Neural progenitor cell (in vitro differentiated cells): ENCODE measurements around the gene MTF2. TPM values are rescaled to one million over a fixed set of nuclear protein-coding genes. Genes with fewer than 3 reads are reported as not detected.

Source experiments
- DNase-seq: peaks from one replicate; pipeline ENCODE4 v3.0.0-alpha.2; 2016; ENCODE audit warnings: low spot score
- H2AFZ ChIP-seq: fragments of 200-600 bp; sonication (generic); replicated peaks from 2 replicates; pipeline ENCODE4 v1.6.1; 2016; ENCODE audit warnings: antibody characterized with exemption
- H3F3A ChIP-seq: fragments of 200-600 bp; sonication (generic); 2 replicates; pipeline ENCODE4 v1.6.1; 2016; ENCODE audit warnings: antibody characterized with exemption, low read depth
- H3K27ac ChIP-seq: fragments of 200-600 bp; sonication (generic); 2 replicates; pipeline ENCODE4 v1.5.1; 2016; ENCODE audit warnings: mild to moderate bottlenecking
- H3K27me3 ChIP-seq: fragments of 200-600 bp; sonication (generic); 2 replicates; pipeline ENCODE4 v1.6.1; 2016; ENCODE audit warnings: mild to moderate bottlenecking, moderate library complexity
- H3K36me3 ChIP-seq: fragments of 200-600 bp; sonication (generic); 2 replicates; pipeline ENCODE4 v1.5.1; 2016
- H3K4me1 ChIP-seq: fragments of 200-600 bp; sonication (generic); 2 replicates; pipeline ENCODE4 v1.6.1; 2016; ENCODE audit warnings: mixed run types
- H3K4me2 ChIP-seq: fragments of 200-600 bp; sonication (generic); 2 replicates; pipeline ENCODE4 v1.6.1; 2016
- H3K4me3 ChIP-seq: fragments of 200-600 bp; sonication (generic); 2 replicates; pipeline ENCODE4 v1.5.1; 2016
- H3K79me2 ChIP-seq: fragments of 200-600 bp; sonication (generic); 2 replicates; pipeline ENCODE4 v1.6.1; 2016; ENCODE audit warnings: low read depth
- H3K9ac ChIP-seq: fragments of 200-600 bp; sonication (generic); 2 replicates; pipeline ENCODE4 v1.6.1; 2016
- H3K9me3 ChIP-seq: fragments of 200-600 bp; sonication (generic); 2 replicates; pipeline ENCODE4 v1.5.1; 2016; ENCODE audit warnings: low read depth
- H4K20me1 ChIP-seq: fragments of 200-600 bp; sonication (generic); 2 replicates; pipeline ENCODE4 v1.6.1; 2016; ENCODE audit warnings: low read depth
- H3K27ac Mint-ChIP-seq: 3 replicates; pipeline ENCODE4 v1.8.0; 2021; ENCODE audit warnings: mixed read lengths
- H3K27me3 Mint-ChIP-seq: 2 replicates; pipeline ENCODE4 v1.8.0; 2022; ENCODE audit warnings: low read depth, mild to moderate bottlenecking, inconsistent platforms, moderate library complexity, mixed read lengths; ENCODE audit not compliant: insufficient read depth
- H3K36me3 Mint-ChIP-seq: 3 replicates; pipeline ENCODE4 v1.8.0; 2021; ENCODE audit warnings: mixed read lengths
- H3K4me1 Mint-ChIP-seq: 3 replicates; pipeline ENCODE4 v1.8.0; 2021; ENCODE audit warnings: mixed read lengths
- H3K4me3 Mint-ChIP-seq: 3 replicates; pipeline ENCODE4 v1.8.0; 2021; ENCODE audit warnings: mild to moderate bottlenecking, moderate library complexity, mixed read lengths
- H3K9me3 Mint-ChIP-seq: 3 replicates; pipeline ENCODE4 v1.8.0; 2020; ENCODE audit warnings: mixed read lengths
- CTCF ChIP-seq: fragments of 200-600 bp; sonication (generic); IDR thresholded peaks from 2 replicates; pipeline ENCODE4 v1.5.1; 2017; ENCODE audit warnings: antibody characterized with exemption, mild to moderate bottlenecking
- EZH2 ChIP-seq: fragments of 200-600 bp; sonication (generic); IDR thresholded peaks from 2 replicates; pipeline ENCODE4 v1.6.1; 2017; ENCODE audit warnings: antibody characterized with exemption, mild to moderate bottlenecking, moderate library complexity
- EZH2phosphoT487 ChIP-seq: fragments of 200-600 bp; sonication (generic); IDR thresholded peaks from 2 replicates; pipeline ENCODE4 v1.6.1; 2017; ENCODE audit warnings: antibody characterized with exemption
- total RNA-seq: library from RNA; depleted of rRNA; stranded (reverse); fragments of >200 nt; gene quantifications from 2 replicates; pipeline ENCODE4 v1.2.3, GENCODE V29; 2015; ENCODE audit warnings: low replicate concordance

The MTF2 gene
- total RNA-seq, 1 donor from 2014 or later = 149 TPM

- H3K4me1 Mint-ChIP-seq = no peaks in the 10 kb centered on the region
- Histone ChIP-seq H3F3A (no peaks in the 10 kb centered on the region), H3K4me3 (no peak overlapping the region), H4K20me1 (no peaks in the 10 kb centered on the region), H3K4me1 (no peaks in the 10 kb centered on the region), H3K9me3 (no peaks in the 10 kb centered on the region), H3K4me2 (no peak overlapping the region), H3K36me3 (no peaks in the 10 kb centered on the region), H2AFZ (peak overlapping the region; percentile 26), H3K27me3 (no peaks in the 10 kb centered on the region), H3K79me2 (no peaks in the 10 kb centered on the region), H3K9ac (no peak overlapping the region), H3K27ac (no peak overlapping the region)
- no peak overlapping the region for H3K27ac Mint-ChIP-seq
- no peak for DNase-seq
- H3K4me3 Mint-ChIP-seq = no peak overlapping the region
- no peaks in the 10 kb centered on the region for H3K36me3 Mint-ChIP-seq
- no peak for TF ChIP-seq EZH2phosphoT487
- TF ChIP-seq EZH2 = no peak
- TF ChIP-seq CTCF = no peak
- no peaks in the 10 kb centered on the region for H3K9me3 Mint-ChIP-seq
- H3K27me3 Mint-ChIP-seq = peaks cover 5% of the 10 kb centered on the region
These were observed 46.1 kb upstream of the MTF2 start for GRCh38 chr1:93033029-93033428.

- H3K9me3 Mint-ChIP-seq = no peaks in the 10 kb centered on the region
- H3K4me1 Mint-ChIP-seq = no peaks in the 10 kb centered on the region
- no peaks in the 10 kb centered on the region for H3K4me1 ChIP-seq
- no peak overlapping the region for H3K4me3 Mint-ChIP-seq
- H3K27me3 ChIP-seq = no peaks in the 10 kb centered on the region
- H3K27ac ChIP-seq = no peak overlapping the region
- no peaks in the 10 kb centered on the region for H4K20me1 ChIP-seq
- H3K36me3 ChIP-seq = no peaks in the 10 kb centered on the region
- H3K27me3 Mint-ChIP-seq = peaks cover 2% of the 10 kb centered on the region
- no peak overlapping the region for H2AFZ ChIP-seq
- H3K4me3 ChIP-seq = no peak overlapping the region
- H3K27ac Mint-ChIP-seq = no peak overlapping the region
- DNase-seq = no peak
- no peaks in the 10 kb centered on the region for H3K79me2 ChIP-seq
- H3K9me3 ChIP-seq = no peaks in the 10 kb centered on the region
- no peak overlapping the region for H3K9ac ChIP-seq
- no peaks in the 10 kb centered on the region for H3F3A ChIP-seq
- TF ChIP-seq EZH2phosphoT487 (no peak), EZH2 (no peak), CTCF (no peak)
- no peaks in the 10 kb centered on the region for H3K36me3 Mint-ChIP-seq
- no peak overlapping the region for H3K4me2 ChIP-seq
These were observed 45.3 kb upstream of the MTF2 start for GRCh38 chr1:93033785-93034184.

- Histone ChIP-seq H3K4me3 (no peak overlapping the region), H3K9me3 (no peaks in the 10 kb centered on the region), H3K27ac (no peak overlapping the region), H3K9ac (no peak overlapping the region), H3K4me2 (no peak overlapping the region), H3K4me1 (no peaks in the 10 kb centered on the region), H4K20me1 (no peaks in the 10 kb centered on the region), H2AFZ (no peak overlapping the region), H3K27me3 (no peaks in the 10 kb centered on the region), H3K36me3 (no peaks in the 10 kb centered on the region), H3F3A (no peaks in the 10 kb centered on the region), H3K79me2 (no peaks in the 10 kb centered on the region)
- no peak overlapping the region for H3K4me3 Mint-ChIP-seq
- H3K9me3 Mint-ChIP-seq = no peaks in the 10 kb centered on the region
- no peaks in the 10 kb centered on the region for H3K4me1 Mint-ChIP-seq
- H3K36me3 Mint-ChIP-seq = no peaks in the 10 kb centered on the region
- no peak for DNase-seq
- TF ChIP-seq EZH2 (no peak), EZH2phosphoT487 (no peak), CTCF (no peak)
- H3K27me3 Mint-ChIP-seq = peaks cover 2% of the 10 kb centered on the region
- no peak overlapping the region for H3K27ac Mint-ChIP-seq
These were observed 44.7 kb upstream of the MTF2 start for GRCh38 chr1:93034397-93034796.
